Neural cell (in vitro differentiated cells): Measurements from ENCODE around the gene LTA4H. TPM values are rescaled to one million over a fixed set of nuclear protein-coding genes. Genes with fewer than 3 reads are reported as not detected.

Source experiments
- H2AFZ ChIP-seq: fragments of 200-600, 300-800 bp; sonication (generic), shearing (Covaris generic); 2 replicates; pipeline ENCODE4 v1.6.0; 2014; ENCODE audit warnings: low read depth, mild to moderate bottlenecking, antibody characterized with exemption, low read length, moderate library complexity
- H3F3A ChIP-seq: fragments of 200-600 bp; shearing (Covaris generic); 2 replicates; pipeline ENCODE4 v1.6.1; 2016; ENCODE audit warnings: mild to moderate bottlenecking, moderate library complexity, mixed read lengths, antibody characterized with exemption, low read length; ENCODE audit not compliant: insufficient read depth, poor library complexity, severe bottlenecking
- H3K27ac ChIP-seq: fragments of 200-600, 300-800 bp; sonication (generic), shearing (Covaris generic); 2 replicates; pipeline ENCODE4 v1.5.1; 2014; ENCODE audit warnings: mild to moderate bottlenecking, low read length, moderate library complexity
- H3K27me3 ChIP-seq: fragments of 300-800, 200-600 bp; sonication (generic), shearing (Covaris generic); 2 replicates; pipeline ENCODE4 v1.6.0; 2014; ENCODE audit warnings: mild to moderate bottlenecking, low read depth, low read length, moderate library complexity; ENCODE audit not compliant: insufficient read depth
- H3K36me3 ChIP-seq: fragments of 300-800, 200-600 bp; sonication (generic), shearing (Covaris generic); 2 replicates; pipeline ENCODE4 v1.5.1; 2014; ENCODE audit warnings: mild to moderate bottlenecking, antibody characterized with exemption, low read length, moderate library complexity; ENCODE audit not compliant: insufficient read depth
- H3K4me2 ChIP-seq: fragments of 300-800, 200-600 bp; sonication (generic), shearing (Covaris generic); 2 replicates; pipeline ENCODE4 v1.6.0; 2014; ENCODE audit warnings: mild to moderate bottlenecking, low read length
- H3K4me3 ChIP-seq: fragments of 300-800, 200-600 bp; sonication (generic), shearing (Covaris generic); 2 replicates; pipeline ENCODE4 v1.5.1; 2014; ENCODE audit warnings: mild to moderate bottlenecking, low read length, moderate library complexity
- H3K79me2 ChIP-seq: fragments of 200-600 bp; shearing (Covaris generic); replicated peaks from 2 replicates; pipeline ENCODE4 v1.6.0; 2014; ENCODE audit warnings: mild to moderate bottlenecking, low read length, moderate library complexity; ENCODE audit not compliant: insufficient read depth
- H3K9ac ChIP-seq: fragments of 300-800, 200-600 bp; sonication (generic), shearing (Covaris generic); 2 replicates; pipeline ENCODE4 v1.6.1; 2016; ENCODE audit warnings: mild to moderate bottlenecking, low read length, mixed read lengths
- H3K9me2 ChIP-seq: fragments of 200-600 bp; shearing (Covaris generic); 2 replicates; pipeline ENCODE4 v1.6.1; 2016; ENCODE audit warnings: mild to moderate bottlenecking, low read length, mixed read lengths; ENCODE audit not compliant: insufficient read depth
- H3K9me3 ChIP-seq: fragments of 200-600, 300-800 bp; sonication (generic), shearing (Covaris generic); 2 replicates; pipeline ENCODE4 v1.6.1; 2016; ENCODE audit warnings: mild to moderate bottlenecking, mixed run types, low read length, moderate library complexity, mixed read lengths
- H4K20me1 ChIP-seq: fragments of 200-600 bp; shearing (Covaris generic); 2 replicates; pipeline ENCODE4 v1.6.1; 2016; ENCODE audit warnings: mild to moderate bottlenecking, mixed run types; ENCODE audit not compliant: insufficient read depth
- EP300 ChIP-seq: fragments of 450-650 bp; conservative IDR thresholded peaks from 2 replicates; pipeline ENCODE4 v1.6.1; 2014; ENCODE audit warnings: antibody characterized with exemption, mild to moderate bottlenecking, moderate library complexity; ENCODE audit not compliant: poor library complexity, severe bottlenecking
- EZH2 ChIP-seq: fragments of 200-600, 300-800 bp; shearing (Covaris generic), sonication (generic); IDR thresholded peaks from 2 replicates; pipeline ENCODE4 v1.6.1; 2014; ENCODE audit warnings: antibody characterized with exemption, low read length, borderline replicate concordance, mild to moderate bottlenecking; ENCODE audit not compliant: insufficient read depth, poor library complexity, severe bottlenecking
- MXI1 ChIP-seq: fragments of 450-650 bp; conservative IDR thresholded peaks from 2 replicates; pipeline ENCODE4 v1.6.1; 2014; ENCODE audit warnings: antibody characterized with exemption, mild to moderate bottlenecking; ENCODE audit not compliant: poor library complexity, severe bottlenecking
- POLR2AphosphoS5 ChIP-seq: IDR thresholded peaks from 2 replicates; pipeline ENCODE4 v1.6.1; 2012
- RAD21 ChIP-seq: fragments of 450-650 bp; conservative IDR thresholded peaks from 2 replicates; pipeline ENCODE4 v1.6.1; 2014; ENCODE audit warnings: antibody characterized with exemption, mild to moderate bottlenecking, moderate library complexity
- SMC3 ChIP-seq: fragments of 450-650 bp; conservative IDR thresholded peaks from 2 replicates; pipeline ENCODE4 v1.6.1; 2014; ENCODE audit warnings: antibody characterized with exemption, mild to moderate bottlenecking, moderate library complexity; ENCODE audit not compliant: poor library complexity
- TAF1 ChIP-seq: IDR thresholded peaks from 2 replicates; pipeline ENCODE4 v1.6.1; 2012; ENCODE audit warnings: low read depth
- polyA plus RNA-seq: library from polyadenylated mRNA; depleted of rRNA; stranded (reverse); fragments of >200 nt; gene quantifications from 2 replicates; pipeline ENCODE4 v1.2.3, GENCODE V29; 2014
- TF ChIP-seq, protein P1 (sequence below): IDR thresholded peaks from 2 replicates; pipeline ENCODE4 v1.6.1; 2012; ENCODE audit warnings: borderline replicate concordance
- TF ChIP-seq, protein P2 (sequence below): fragments of 450-650 bp; IDR thresholded peaks from 2 replicates; pipeline ENCODE4 v1.5.1; 2014; ENCODE audit warnings: antibody characterized with exemption, mild to moderate bottlenecking, moderate library complexity; ENCODE audit not compliant: poor library complexity, severe bottlenecking

Gene LTA4H
- polyA plus RNA-seq, 1 donor from 2014 or later, result 55.3 TPM

DNA sequence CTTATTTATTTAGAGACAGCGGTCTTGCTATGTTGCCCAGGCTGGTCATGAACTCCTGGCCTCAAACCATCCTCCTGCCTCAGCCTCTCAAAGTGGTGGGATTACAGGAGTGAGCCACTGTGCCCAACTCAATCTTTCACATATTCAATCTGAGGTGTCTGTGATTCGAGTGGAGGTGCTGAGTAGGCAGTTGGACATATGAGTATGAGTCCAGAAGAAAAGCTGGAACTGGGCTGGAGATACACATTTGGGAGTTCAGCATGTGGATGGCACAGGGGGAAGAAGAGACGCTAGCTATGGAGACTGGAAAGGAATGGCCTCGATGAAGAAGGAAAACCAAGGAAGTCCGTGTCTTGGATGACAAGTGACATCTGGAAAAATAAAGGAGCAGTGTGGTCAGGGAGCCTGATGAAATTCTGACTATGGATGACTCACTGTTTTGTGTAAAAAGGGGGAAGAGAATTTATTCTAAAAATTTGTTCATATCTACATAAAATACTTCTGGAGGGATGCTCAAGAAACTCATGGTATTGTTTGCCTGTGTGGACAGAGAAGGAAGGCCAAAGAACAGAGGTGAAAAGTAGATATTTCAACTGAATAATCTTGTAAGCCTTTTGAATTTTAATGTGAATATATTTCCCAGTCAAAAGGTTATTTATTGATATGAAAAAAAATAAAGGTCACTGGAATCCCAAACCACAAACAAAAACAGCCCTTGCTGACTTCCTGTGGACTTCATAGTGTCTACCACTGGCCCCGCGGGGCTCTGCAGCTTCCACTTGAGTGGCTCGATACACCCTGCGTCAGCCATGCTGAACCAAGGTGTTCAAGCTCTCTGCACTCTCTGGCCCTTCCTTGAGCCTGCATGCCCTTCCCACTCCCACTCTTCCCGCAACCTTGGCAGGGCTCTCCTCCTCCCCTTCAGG is 8.9 kb upstream of the LTA4H start:
- Histone ChIP-seq H4K20me1 (no peaks in the 10 kb centered on the region), H3K79me2 (no peaks in the 10 kb centered on the region), H3K4me3 (no peak overlapping the region), H3K4me2 (no peak overlapping the region), H3K9ac (no peak overlapping the region), H2AFZ (no peak overlapping the region), H3K27ac (no peak overlapping the region), H3K9me2 (no peaks in the 10 kb centered on the region), H3K27me3 (no peaks in the 10 kb centered on the region), H3K9me3 (no peaks in the 10 kb centered on the region), H3F3A (no peaks in the 10 kb centered on the region), H3K36me3 (no peaks in the 10 kb centered on the region)
- TF ChIP-seq MXI1 (no peak), EP300 (no peak), TAF1 (no peak), SMC3 (no peak), EZH2 (no peak), POLR2AphosphoS5 (no peak), RAD21 (no peak)
- TF ChIP-seq, protein P1, sequence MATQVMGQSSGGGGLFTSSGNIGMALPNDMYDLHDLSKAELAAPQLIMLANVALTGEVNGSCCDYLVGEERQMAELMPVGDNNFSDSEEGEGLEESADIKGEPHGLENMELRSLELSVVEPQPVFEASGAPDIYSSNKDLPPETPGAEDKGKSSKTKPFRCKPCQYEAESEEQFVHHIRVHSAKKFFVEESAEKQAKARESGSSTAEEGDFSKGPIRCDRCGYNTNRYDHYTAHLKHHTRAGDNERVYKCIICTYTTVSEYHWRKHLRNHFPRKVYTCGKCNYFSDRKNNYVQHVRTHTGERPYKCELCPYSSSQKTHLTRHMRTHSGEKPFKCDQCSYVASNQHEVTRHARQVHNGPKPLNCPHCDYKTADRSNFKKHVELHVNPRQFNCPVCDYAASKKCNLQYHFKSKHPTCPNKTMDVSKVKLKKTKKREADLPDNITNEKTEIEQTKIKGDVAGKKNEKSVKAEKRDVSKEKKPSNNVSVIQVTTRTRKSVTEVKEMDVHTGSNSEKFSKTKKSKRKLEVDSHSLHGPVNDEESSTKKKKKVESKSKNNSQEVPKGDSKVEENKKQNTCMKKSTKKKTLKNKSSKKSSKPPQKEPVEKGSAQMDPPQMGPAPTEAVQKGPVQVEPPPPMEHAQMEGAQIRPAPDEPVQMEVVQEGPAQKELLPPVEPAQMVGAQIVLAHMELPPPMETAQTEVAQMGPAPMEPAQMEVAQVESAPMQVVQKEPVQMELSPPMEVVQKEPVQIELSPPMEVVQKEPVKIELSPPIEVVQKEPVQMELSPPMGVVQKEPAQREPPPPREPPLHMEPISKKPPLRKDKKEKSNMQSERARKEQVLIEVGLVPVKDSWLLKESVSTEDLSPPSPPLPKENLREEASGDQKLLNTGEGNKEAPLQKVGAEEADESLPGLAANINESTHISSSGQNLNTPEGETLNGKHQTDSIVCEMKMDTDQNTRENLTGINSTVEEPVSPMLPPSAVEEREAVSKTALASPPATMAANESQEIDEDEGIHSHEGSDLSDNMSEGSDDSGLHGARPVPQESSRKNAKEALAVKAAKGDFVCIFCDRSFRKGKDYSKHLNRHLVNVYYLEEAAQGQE, result no peak
- TF ChIP-seq, protein P2, sequence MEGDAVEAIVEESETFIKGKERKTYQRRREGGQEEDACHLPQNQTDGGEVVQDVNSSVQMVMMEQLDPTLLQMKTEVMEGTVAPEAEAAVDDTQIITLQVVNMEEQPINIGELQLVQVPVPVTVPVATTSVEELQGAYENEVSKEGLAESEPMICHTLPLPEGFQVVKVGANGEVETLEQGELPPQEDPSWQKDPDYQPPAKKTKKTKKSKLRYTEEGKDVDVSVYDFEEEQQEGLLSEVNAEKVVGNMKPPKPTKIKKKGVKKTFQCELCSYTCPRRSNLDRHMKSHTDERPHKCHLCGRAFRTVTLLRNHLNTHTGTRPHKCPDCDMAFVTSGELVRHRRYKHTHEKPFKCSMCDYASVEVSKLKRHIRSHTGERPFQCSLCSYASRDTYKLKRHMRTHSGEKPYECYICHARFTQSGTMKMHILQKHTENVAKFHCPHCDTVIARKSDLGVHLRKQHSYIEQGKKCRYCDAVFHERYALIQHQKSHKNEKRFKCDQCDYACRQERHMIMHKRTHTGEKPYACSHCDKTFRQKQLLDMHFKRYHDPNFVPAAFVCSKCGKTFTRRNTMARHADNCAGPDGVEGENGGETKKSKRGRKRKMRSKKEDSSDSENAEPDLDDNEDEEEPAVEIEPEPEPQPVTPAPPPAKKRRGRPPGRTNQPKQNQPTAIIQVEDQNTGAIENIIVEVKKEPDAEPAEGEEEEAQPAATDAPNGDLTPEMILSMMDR, result no peak

DNA sequence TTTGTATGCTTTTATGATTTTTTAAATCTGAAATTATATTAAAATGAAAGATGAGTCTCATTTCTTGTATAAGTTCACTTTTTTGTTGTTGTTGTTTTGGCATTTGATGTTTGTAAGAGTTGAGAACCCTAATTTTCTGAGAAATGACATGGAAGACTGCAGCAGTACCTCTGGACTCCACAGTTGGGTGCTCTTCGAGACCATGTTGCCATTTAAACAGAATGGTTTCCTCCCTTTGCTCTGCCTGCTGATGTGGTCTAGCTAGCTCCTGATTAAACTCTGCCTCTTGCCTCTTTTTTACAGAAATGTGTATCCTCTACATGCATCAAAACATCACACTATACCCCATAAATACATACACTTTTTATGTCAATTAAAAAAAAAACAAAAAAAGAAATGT is 5.8 kb upstream of the LTA4H start:
- Histone ChIP-seq H3K9ac (no peak overlapping the region), H3K9me3 (no peaks in the 10 kb centered on the region), H4K20me1 (no peaks in the 10 kb centered on the region), H3K4me2 (no peak overlapping the region), H3K36me3 (no peaks in the 10 kb centered on the region), H3K4me3 (no peak overlapping the region), H3K27me3 (no peaks in the 10 kb centered on the region), H3K27ac (no peak overlapping the region), H3F3A (no peaks in the 10 kb centered on the region), H3K9me2 (no peaks in the 10 kb centered on the region), H3K79me2 (no peaks in the 10 kb centered on the region), H2AFZ (no peak overlapping the region)
- no peak for TF ChIP-seq SMC3
- TF ChIP-seq TAF1, result no peak
- TF ChIP-seq EP300, result no peak
- TF ChIP-seq, protein P2, result no peak
- TF ChIP-seq MXI1, result no peak
- no peak for TF ChIP-seq RAD21
- no peak for TF ChIP-seq POLR2AphosphoS5
- TF ChIP-seq EZH2, result no peak
- TF ChIP-seq, protein P1, result no peak
